Endothelial cell of umbilical vein (primary cell): ENCODE measurements around the gene SLC25A22. TPM values are rescaled to one million over a fixed set of nuclear protein-coding genes. Genes with fewer than 3 reads are reported as not detected.

Experiments used
- BruUV-seq: library from RNA; stranded (reverse); fragments of 400-500 nt; replicated peaks from 2 replicates; lab custom pipeline; 2021; lab: Mats Ljungman, UMichigan
- CTCF ChIA-PET: fragments of 300-600, 350-600 bp; sonication (Branson Sonifier 250); formaldehyde crosslinking; loops from one replicate; lab custom pipeline; 2021; ENCODE audit warnings: antibody characterized with exemption, inconsistent platforms; lab: Charles Lee
- POLR2A ChIA-PET: fragments of 300-600, 350-600 bp; sonication (Branson Sonifier 250); formaldehyde crosslinking; loops from one replicate; lab custom pipeline; 2021; ENCODE audit warnings: antibody characterized with exemption, inconsistent platforms; lab: Charles Lee
- DNase-seq: peaks from one replicate; pipeline ENCODE4 v3.0.0-alpha.2; 2011; ENCODE audit warnings: low read depth, low spot score
- FAIRE-seq: peaks from 2 replicates; lab custom pipeline; 2011; peaks lifted over from hg19 to GRCh38; lab: Jason Lieb, UNC
- H2AFZ ChIP-seq: 2 replicates; pipeline ENCODE4 v1.6.0; 2012; ENCODE audit warnings: low read depth, low read length, control low read depth, inconsistent platforms
- H3K27ac ChIP-seq: 2 replicates; pipeline ENCODE4 v1.5.1; 2011; ENCODE audit warnings: low read depth, mild to moderate bottlenecking, control low read depth, low read length, moderate library complexity; ENCODE audit not compliant: insufficient read depth
- H3K27me3 ChIP-seq, 2 experiments: 2 replicates each; pipeline versions ENCODE4 v1.6.0 to v1.6.1; 2011; ENCODE audit warnings: low read length in 2 of 2, mixed read lengths in 1 of 2; ENCODE audit not compliant: control insufficient read depth in 2 of 2, insufficient read depth in 2 of 2
- H3K36me3 ChIP-seq, 2 experiments: 2 replicates in 1 of 2; 3 replicates in 1 of 2; pipeline ENCODE4 v1.5.1; 2011; ENCODE audit warnings: low read length in 2 of 2, mild to moderate bottlenecking in 1 of 2, moderate library complexity in 1 of 2; ENCODE audit not compliant: control insufficient read depth in 2 of 2, insufficient read depth in 2 of 2; ENCODE audit errors: extremely low read depth in 1 of 2
- H3K4me1 ChIP-seq: 3 replicates; pipeline ENCODE4 v1.5.1; 2011; ENCODE audit warnings: mild to moderate bottlenecking, low read length; ENCODE audit not compliant: control insufficient read depth, insufficient read depth; ENCODE audit errors: extremely low read depth
- H3K4me2 ChIP-seq: 2 replicates; pipeline ENCODE4 v1.6.1; 2011; ENCODE audit warnings: low read length, control low read depth, mixed read lengths; ENCODE audit not compliant: insufficient read depth
- H3K4me3 ChIP-seq, 3 experiments: fragments of 200-600 bp in 1 of 3; sonication (generic), shearing (Covaris generic) in 1 of 3; replicated peaks in 1 of 3; 2 replicates each; pipeline ENCODE4 v1.5.1; 2011 to 2016; ENCODE audit warnings: control low read depth in 3 of 3, low read length in 3 of 3, mild to moderate bottlenecking in 2 of 3, inconsistent platforms in 1 of 3, low read depth in 1 of 3, moderate library complexity in 1 of 3; ENCODE audit not compliant: insufficient read depth in 1 of 3
- H3K79me2 ChIP-seq: 2 replicates; pipeline ENCODE4 v1.6.0; 2012; ENCODE audit warnings: low read length, inconsistent platforms; ENCODE audit not compliant: control insufficient read depth, insufficient read depth
- H3K9ac ChIP-seq: replicated peaks from 2 replicates; pipeline ENCODE3; 2011; ENCODE audit warnings: low read length, control low read depth; ENCODE audit not compliant: insufficient read depth; ENCODE audit errors: extremely low read depth
- H3K9me1 ChIP-seq: replicated peaks from 3 replicates; pipeline ENCODE4 v1.6.0; 2011; ENCODE audit warnings: mild to moderate bottlenecking, low read length; ENCODE audit not compliant: control insufficient read depth, insufficient read depth; ENCODE audit errors: extremely low read depth
- H3K9me3 ChIP-seq: replicated peaks from 2 replicates; pipeline ENCODE4 v1.5.1; 2012; ENCODE audit warnings: low read length, inconsistent platforms; ENCODE audit not compliant: control insufficient read depth, insufficient read depth
- H4K20me1 ChIP-seq: replicated peaks from 2 replicates; pipeline ENCODE3; 2011; ENCODE audit warnings: mild to moderate bottlenecking, low read length; ENCODE audit not compliant: control insufficient read depth, insufficient read depth; ENCODE audit errors: extremely low read depth
- CTCF ChIP-seq, 2 donors: IDR thresholded peaks; 1 replicate in 1 of 2; 2 replicates in 1 of 2; pipeline ENCODE4 v1.5.1; 2011; ENCODE audit warnings: low read length in 2 of 2, mild to moderate bottlenecking in 2 of 2, moderate library complexity in 2 of 2, control low read depth in 1 of 2, inconsistent platforms in 1 of 2, low read depth in 1 of 2; ENCODE audit not compliant: insufficient read depth in 1 of 2; ENCODE audit errors: extremely low read depth in 1 of 2
- EZH2 ChIP-seq: IDR thresholded peaks from 2 replicates; pipeline ENCODE4 v1.6.1; 2012; ENCODE audit warnings: borderline replicate concordance, low read depth, mild to moderate bottlenecking, moderate library complexity, low read length, inconsistent platforms; ENCODE audit not compliant: severe bottlenecking
- FOS ChIP-seq: IDR thresholded peaks from 2 replicates; pipeline ENCODE4 v1.6.1; 2011; ENCODE audit warnings: mild to moderate bottlenecking, low read length, moderate library complexity, borderline replicate concordance; ENCODE audit not compliant: insufficient read depth
- GATA2 ChIP-seq: IDR thresholded peaks from 2 replicates; pipeline ENCODE4 v1.7.0; 2011; ENCODE audit warnings: low read depth, mild to moderate bottlenecking, moderate library complexity, mixed read lengths, low read length; ENCODE audit not compliant: insufficient read length, insufficient read depth
- JUN ChIP-seq: IDR thresholded peaks from 2 replicates; pipeline ENCODE4 v1.6.1; 2011; ENCODE audit warnings: borderline replicate concordance, low read depth; ENCODE audit not compliant: insufficient read length, insufficient read depth
- MYC ChIP-seq: IDR thresholded peaks from one replicate; pipeline ENCODE4 v1.6.1; 2011; ENCODE audit warnings: mild to moderate bottlenecking, low read depth, low read length
- POLR2A ChIP-seq: IDR thresholded peaks from 2 replicates; pipeline ENCODE4 v1.6.1; 2012; ENCODE audit warnings: low read depth, mild to moderate bottlenecking, control low read depth, low read length
- POLR2AphosphoS5 ChIP-seq: IDR thresholded peaks from 2 replicates; pipeline ENCODE4 v1.6.1; 2012; ENCODE audit warnings: low read depth, mild to moderate bottlenecking, control low read depth, low read length, moderate library complexity; ENCODE audit not compliant: insufficient read depth
- dilution Hi-C: fragments of 300-500 bp; cut with MboI; formaldehyde crosslinking; loops from one replicate; pipeline ENCODE4 v1.15.0; 2019; ENCODE audit warnings: low sequenced_read_pairs; ENCODE audit not compliant: extremely low pct_ligation_motif_present
- intact Hi-C: fragments of 100-400 bp; cut with micrococcal nuclease; formaldehyde crosslinking; loops from one replicate; pipeline ENCODE4 v1.10.0; 2022
- polyA plus RNA-seq, 4 experiments: library from polyadenylated mRNA; depleted of rRNA in 3 of 4; stranded (reverse) in 3 of 4; unstranded in 1 of 4; fragments of >200 nt; gene quantifications; 2 replicates each; pipeline versions ENCODE4 v1.2.1 to v1.2.3, GENCODE V29; 2011 to 2012; ENCODE audit warnings: missing spikeins in 1 of 4
- total RNA-seq: library from RNA; stranded (reverse); gene quantifications from 2 replicates; pipeline ENCODE4 v1.2.3, GENCODE V29; 2021
- TF ChIP-seq, protein P1 (sequence below): IDR thresholded peaks from 2 replicates; pipeline ENCODE4 v1.6.1; 2011; ENCODE audit not compliant: insufficient read depth, insufficient read length

SLC25A22 gene
- total and polyA plus RNA-seq, 2 donors (not counting 3 experiments of a cell fraction or from before 2014, with no cell fraction given), result 24.5 to 24.9 TPM

DNA sequence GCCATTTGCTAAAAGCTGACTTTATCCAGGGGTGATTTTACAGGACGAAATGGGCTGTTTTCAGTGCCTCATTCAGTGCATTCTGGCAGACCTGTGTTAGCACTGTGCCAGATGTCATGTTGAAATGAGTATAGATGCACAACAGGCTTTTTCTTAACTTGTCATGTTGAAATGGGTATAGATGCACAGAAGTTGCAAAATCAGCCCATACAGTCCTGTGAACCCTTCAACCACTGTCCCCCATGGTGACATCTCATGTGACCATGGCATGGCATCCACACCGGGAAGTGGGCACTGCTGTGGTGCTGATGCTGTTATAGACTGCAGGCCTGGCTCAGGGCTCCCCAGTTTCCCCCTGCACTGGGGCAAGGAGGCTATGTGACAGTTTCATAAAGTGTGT, 48.4 kb downstream of the SLC25A22 start:
- TF ChIP-seq CTCF (IDR thresholded peaks at IDR 0.05; ENCODE audit: extremely low read depth in 1 of 2, insufficient read depth in 1 of 2, low read depth in 1 of 2, low read length in 2 of 2) (no peak), MYC (no peak), JUN (no peak), POLR2AphosphoS5 (no peak), FOS (no peak), GATA2 (no peak), EZH2 (no peak), POLR2A (no peak)
- TF ChIP-seq, protein P1, sequence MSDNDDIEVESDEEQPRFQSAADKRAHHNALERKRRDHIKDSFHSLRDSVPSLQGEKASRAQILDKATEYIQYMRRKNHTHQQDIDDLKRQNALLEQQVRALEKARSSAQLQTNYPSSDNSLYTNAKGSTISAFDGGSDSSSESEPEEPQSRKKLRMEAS, result no peak

More for the DNA sequence above, 48.4 kb downstream of the SLC25A22 start:
- BruUV-seq, result no TSS peak
- FAIRE-seq, result no peak
- Histone ChIP-seq H3K4me1 (peaks cover 17% of the 10 kb centered on the region), H3K9me3 (no peaks in the 10 kb centered on the region), H3K4me3 (no peak overlapping the region), H3K4me2 (no peak overlapping the region), H3K27me3 (no peaks in the 10 kb centered on the region), H3K79me2 (peaks cover 66% of the 10 kb centered on the region), H4K20me1 (no peaks in the 10 kb centered on the region), H3K9me1 (no peaks in the 10 kb centered on the region), H3K36me3 (no peaks in the 10 kb centered on the region), H3K27ac (no peak overlapping the region), H2AFZ (no peak overlapping the region), H3K9ac (no peak overlapping the region)
- DNase-seq, result no peak
- POLR2A ChIA-PET, result no interaction called here
- dilution Hi-C loops (no loop called here), intact Hi-C loops (loop anchor here (2.0 kb wide), 1 partner anchor 27 kb away; the partner anchor contains the start of gene GATD1)
- CTCF ChIA-PET, result interaction anchor here (1.2 to 5.6 kb wide), 3 partner anchors 10 to 34 kb away, joined by 3 to 26 read pairs (median 6); no protein-coding TSS in a partner anchor
